ENCODE results near the gene FUT3.
"Not testable (repeated sequence)": the region's sequence is repeated elsewhere in the genome, so short reads cannot be mapped to it uniquely, and the experiment has no call there.

Gene FUT3

GRCh38 chr19:5891572-5891937 is 40.3 kb upstream of the FUT3 start:
- no peak for TF ChIP-seq CTCF (IDR thresholded peaks at IDR 0.05; ENCODE audit: low read depth, low read length, missing control alignments)

GRCh38 chr19:5890099-5890498 is 38.9 kb upstream of the FUT3 start:
- H3K4me3 ChIP-seq (ENCODE audit: low read depth, low read length) = no peak overlapping the region
- DNase-seq (ENCODE audit: low read depth) = no peak
- no peak for TF ChIP-seq CTCF (IDR thresholded peaks at IDR 0.05; ENCODE audit: low read depth, low read length, missing control alignments)

More at GRCh38 chr19:5891572-5891937, 40.3 kb upstream of the FUT3 start:
- DNase-seq (ENCODE audit: low read depth) = no peak
- no peak overlapping the region for H3K4me3 ChIP-seq (ENCODE audit: low read depth, low read length)

- no peak for TF ChIP-seq CTCF (IDR thresholded peaks at IDR 0.05; ENCODE audit: low read depth, low read length, missing control alignments)
- H3K4me3 ChIP-seq (ENCODE audit: low read depth, low read length) = no peak overlapping the region
- no peak for DNase-seq (ENCODE audit: low read depth)
These were observed 38.2 kb upstream of the FUT3 start for GRCh38 chr19:5889288-5889971.

GRCh38 chr19:5884065-5884811 is 33.0 kb upstream of the FUT3 start:
- not testable (repeated sequence) for DNase-seq (ENCODE audit: low read depth); H3K4me3 ChIP-seq (ENCODE audit: low read depth, low read length)

- DNase-seq (ENCODE audit: low read depth); H3K4me3 ChIP-seq (ENCODE audit: low read depth, low read length): not testable (repeated sequence)
These were observed 32.1 kb upstream of the FUT3 start for GRCh38 chr19:5883157-5883873.

GRCh38 chr19:5882421-5882968 is 31.2 kb upstream of the FUT3 start:
- no peak overlapping the region for H3K4me3 ChIP-seq (ENCODE audit: low read depth, low read length)
- TF ChIP-seq CTCF (IDR thresholded peaks at IDR 0.05; ENCODE audit: low read depth, low read length, missing control alignments) = no peak
- no peak for DNase-seq (ENCODE audit: low read depth)

GRCh38 chr19:5881543-5882299 is 30.5 kb upstream of the FUT3 start:
- no peak for TF ChIP-seq CTCF (IDR thresholded peaks at IDR 0.05; ENCODE audit: low read depth, low read length, missing control alignments)
- H3K4me3 ChIP-seq (ENCODE audit: low read depth, low read length) = no peak overlapping the region
- DNase-seq (ENCODE audit: low read depth) = no peak

Data from GM12864 (cell line).